ENCODE results near the gene LCA5L. TPM values are rescaled to one million over a fixed set of nuclear protein-coding genes. Genes with fewer than 3 reads are reported as not detected.

LCA5L gene
- total RNA-seq, 1 donor, result 3.1 TPM

DNA sequence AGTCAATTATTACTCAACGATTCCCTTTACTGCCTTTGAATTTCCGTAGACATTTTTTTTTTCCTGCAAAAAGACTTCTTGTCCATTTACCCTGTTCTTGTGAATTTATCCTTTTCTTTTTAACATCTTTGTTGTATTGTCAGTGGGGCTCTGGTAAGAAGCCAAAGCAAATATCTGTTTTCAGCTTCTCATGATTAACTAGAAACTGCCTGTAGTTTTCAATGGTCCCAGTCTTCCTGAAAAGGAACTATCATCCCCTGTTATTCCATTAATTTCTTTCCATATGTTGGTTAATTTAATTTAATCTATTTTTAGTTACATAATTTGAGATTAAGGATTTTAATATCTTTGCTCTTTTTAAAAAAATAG is 34.2 kb upstream of the LCA5L start:
- H3K4me3 ChIP-seq (ENCODE audit: low read depth, low read length), result no peak overlapping the region
- DNase-seq (ENCODE audit: low read depth), result no peak
- no peak for TF ChIP-seq CTCF (IDR thresholded peaks at IDR 0.05; ENCODE audit: insufficient read depth, low read length)

- TF ChIP-seq CTCF (IDR thresholded peaks at IDR 0.05; ENCODE audit: insufficient read depth, low read length), result no peak
- DNase-seq (ENCODE audit: low read depth), result no peak
- H3K4me3 ChIP-seq (ENCODE audit: low read depth, low read length), result no peak overlapping the region
These were observed 33.7 kb upstream of the LCA5L start for GRCh38 chr21:39479164-39479813.

DNA sequence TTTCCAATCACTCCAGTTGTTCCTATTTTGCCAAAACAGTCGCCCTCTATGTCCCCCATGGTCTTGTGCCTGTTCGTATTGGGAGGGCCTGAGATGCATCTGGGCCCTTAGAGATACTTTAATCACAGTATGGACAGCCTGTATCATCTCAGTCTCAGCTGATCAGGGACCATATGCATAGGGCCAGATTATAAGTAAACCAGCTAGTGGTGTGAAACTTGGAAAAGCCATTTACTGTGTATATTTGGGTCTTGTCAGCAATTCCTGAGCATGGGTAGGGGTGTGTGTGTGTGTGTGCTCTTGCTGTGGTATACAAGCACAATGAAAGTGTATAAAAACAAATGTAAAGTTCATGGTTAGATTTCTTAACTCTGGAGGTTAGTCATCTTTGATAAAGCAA is 29.0 kb upstream of the LCA5L start:
- peak; percentile 4 for DNase-seq (ENCODE audit: low read depth)
- H3K4me3 ChIP-seq (ENCODE audit: low read depth, low read length), result no peak overlapping the region
- TF ChIP-seq CTCF (IDR thresholded peaks at IDR 0.05; ENCODE audit: insufficient read depth, low read length), result no peak

GRCh38 chr21:39472786-39473185 is 27.2 kb upstream of the LCA5L start:
- TF ChIP-seq CTCF (IDR thresholded peaks at IDR 0.05; ENCODE audit: insufficient read depth, low read length), result no peak
- H3K4me3 ChIP-seq (ENCODE audit: low read depth, low read length), result no peak overlapping the region
- DNase-seq (ENCODE audit: low read depth), result no peak

- TF ChIP-seq CTCF (IDR thresholded peaks at IDR 0.05; ENCODE audit: insufficient read depth, low read length), result no peak
- DNase-seq (ENCODE audit: low read depth), result no peak
- H3K4me3 ChIP-seq (ENCODE audit: low read depth, low read length), result no peak overlapping the region
These were observed 26.0 kb upstream of the LCA5L start for GRCh38 chr21:39471598-39471997.

GRCh38 chr21:39468559-39468958 is 23.0 kb upstream of the LCA5L start:
- DNase-seq (ENCODE audit: low read depth), result no peak

More at GRCh38 chr21:39468559-39468958, 23.0 kb upstream of the LCA5L start:
- H3K4me3 ChIP-seq (ENCODE audit: low read depth, low read length), result no peak overlapping the region
- TF ChIP-seq CTCF (IDR thresholded peaks at IDR 0.05; ENCODE audit: insufficient read depth, low read length), result no peak
